Spleen (tissue), 7 donors: ENCODE results near the gene LCNL1.

Experiments
- POLR2A ChIP-seq, 3 donors: fragments of 450-650 bp; IDR thresholded peaks; one replicate each; pipeline ENCODE4 v1.5.1; 2017; ENCODE audit warnings: antibody characterized with exemption in 3 of 3, mild to moderate bottlenecking in 1 of 3
- POLR2AphosphoS5 ChIP-seq, 3 donors: sonication (generic); formaldehyde crosslinking; IDR thresholded peaks; one replicate each; pipeline ENCODE4 v1.5.1; 2017; ENCODE audit warnings: antibody characterized with exemption in 3 of 3
- TF ChIP-seq, protein P1 (sequence below), 11 experiments: fragments of 200-600 bp in 7 of 11; fragments of 450-650 bp in 4 of 11; sonication (generic) in 4 of 11; IDR thresholded peaks in 8 of 11; conservative IDR thresholded peaks in 3 of 11; 1 replicate in 7 of 11; 2 replicates in 4 of 11; pipeline versions ENCODE4 v1.4.0 to v1.8.0; 2016 to 2021; ENCODE audit warnings: antibody characterized with exemption in 11 of 11, inconsistent platforms in 4 of 11, mild to moderate bottlenecking in 1 of 11
- donor health status: DM: no; HTN: no; CAD: no; lungs with moderate emphysema.
- donor health status: DM: no; HTN: no; CAD: no.
- donor health status: DM: no; HTN: no; CAD: no.

DNA sequence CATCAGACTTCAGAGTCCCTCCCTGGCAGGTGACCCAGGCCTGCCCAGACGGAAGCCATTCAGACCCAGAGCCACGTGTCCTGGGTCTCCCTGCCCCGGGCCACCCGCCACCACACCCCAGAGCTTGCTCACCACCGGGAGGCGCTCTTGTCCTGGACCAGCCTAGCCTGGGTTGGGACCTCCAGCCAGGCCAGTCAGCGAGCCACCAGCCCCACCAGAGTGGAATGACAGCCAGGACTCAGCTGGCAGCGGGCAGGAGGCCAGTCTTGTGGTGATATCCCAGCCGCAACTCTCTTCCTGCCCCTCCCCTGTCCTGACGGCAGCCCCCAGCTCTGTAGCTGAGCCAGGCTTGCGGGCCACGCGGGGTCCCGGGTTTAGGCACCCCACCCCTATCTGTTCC is 7.1 kb upstream of the LCNL1 start:
- TF ChIP-seq, protein P1, sequence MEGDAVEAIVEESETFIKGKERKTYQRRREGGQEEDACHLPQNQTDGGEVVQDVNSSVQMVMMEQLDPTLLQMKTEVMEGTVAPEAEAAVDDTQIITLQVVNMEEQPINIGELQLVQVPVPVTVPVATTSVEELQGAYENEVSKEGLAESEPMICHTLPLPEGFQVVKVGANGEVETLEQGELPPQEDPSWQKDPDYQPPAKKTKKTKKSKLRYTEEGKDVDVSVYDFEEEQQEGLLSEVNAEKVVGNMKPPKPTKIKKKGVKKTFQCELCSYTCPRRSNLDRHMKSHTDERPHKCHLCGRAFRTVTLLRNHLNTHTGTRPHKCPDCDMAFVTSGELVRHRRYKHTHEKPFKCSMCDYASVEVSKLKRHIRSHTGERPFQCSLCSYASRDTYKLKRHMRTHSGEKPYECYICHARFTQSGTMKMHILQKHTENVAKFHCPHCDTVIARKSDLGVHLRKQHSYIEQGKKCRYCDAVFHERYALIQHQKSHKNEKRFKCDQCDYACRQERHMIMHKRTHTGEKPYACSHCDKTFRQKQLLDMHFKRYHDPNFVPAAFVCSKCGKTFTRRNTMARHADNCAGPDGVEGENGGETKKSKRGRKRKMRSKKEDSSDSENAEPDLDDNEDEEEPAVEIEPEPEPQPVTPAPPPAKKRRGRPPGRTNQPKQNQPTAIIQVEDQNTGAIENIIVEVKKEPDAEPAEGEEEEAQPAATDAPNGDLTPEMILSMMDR (IDR thresholded peaks at IDR 0.05 in 8 of 11, conservative IDR thresholded peaks at IDR 0.05 in 3 of 11): peak in 10 of 11 experiments; percentile 14 to 61 (median 40)
- TF ChIP-seq POLR2A (IDR thresholded peaks at IDR 0.05) (no peak), POLR2AphosphoS5 (IDR thresholded peaks at IDR 0.05) (peak in 2 of 3 donors; percentile 48 to 67)
